ENCODE results near the gene DBNL.
A peak's percentile ranks its signal among the peaks of the same experiment; 100 is the strongest.

The DBNL gene

GRCh38 chr7:44057849-44058758, 13.6 kb downstream of the DBNL start:
- peak; percentile 21 for TF ChIP-seq CTCF (IDR thresholded peaks at IDR 0.05; ENCODE audit: insufficient read depth, low read length, poor library complexity, severe bottlenecking)
- no peaks in the 10 kb centered on the region for H3K27me3 ChIP-seq (replicated peaks; ENCODE audit: control insufficient read depth, insufficient read depth, low read length)
- peaks cover 50% of the 10 kb centered on the region for H3K36me3 ChIP-seq (ENCODE audit: control insufficient read depth, insufficient read depth, low read length)
- DNase-seq (ENCODE audit: extremely low read depth, insufficient read length) = no peak
- H3K4me3 ChIP-seq (replicated peaks; ENCODE audit: low read depth, low read length) = no peak overlapping the region

GRCh38 chr7:44058759-44059218, 14.3 kb downstream of the DBNL start:
- Histone ChIP-seq H3K27me3 (replicated peaks; ENCODE audit: control insufficient read depth, insufficient read depth, low read length) (no peaks in the 10 kb centered on the region), H3K4me3 (replicated peaks; ENCODE audit: low read depth, low read length) (no peak overlapping the region), H3K36me3 (ENCODE audit: control insufficient read depth, insufficient read depth, low read length) (peaks cover 50% of the 10 kb centered on the region)
- TF ChIP-seq CTCF (IDR thresholded peaks at IDR 0.05; ENCODE audit: insufficient read depth, low read length, poor library complexity, severe bottlenecking) = no peak
- no peak for DNase-seq (ENCODE audit: extremely low read depth, insufficient read length)

GRCh38 chr7:44059219-44060090, 15.0 kb downstream of the DBNL start:
- no peak for DNase-seq (ENCODE audit: extremely low read depth, insufficient read length)
- no peak for TF ChIP-seq CTCF (IDR thresholded peaks at IDR 0.05; ENCODE audit: insufficient read depth, low read length, poor library complexity, severe bottlenecking)
- Histone ChIP-seq H3K4me3 (replicated peaks; ENCODE audit: low read depth, low read length) (no peak overlapping the region), H3K27me3 (replicated peaks; ENCODE audit: control insufficient read depth, insufficient read depth, low read length) (no peaks in the 10 kb centered on the region), H3K36me3 (ENCODE audit: control insufficient read depth, insufficient read depth, low read length) (peaks cover 50% of the 10 kb centered on the region)

- no peak for TF ChIP-seq CTCF (IDR thresholded peaks at IDR 0.05; ENCODE audit: insufficient read depth, low read length, poor library complexity, severe bottlenecking)
- Histone ChIP-seq H3K4me3 (replicated peaks; ENCODE audit: low read depth, low read length) (no peak overlapping the region), H3K36me3 (ENCODE audit: control insufficient read depth, insufficient read depth, low read length) (peaks cover 50% of the 10 kb centered on the region), H3K27me3 (replicated peaks; ENCODE audit: control insufficient read depth, insufficient read depth, low read length) (no peaks in the 10 kb centered on the region)
- DNase-seq (ENCODE audit: extremely low read depth, insufficient read length) = no peak
These were observed 15.8 kb downstream of the DBNL start for GRCh38 chr7:44060091-44060947.

- Histone ChIP-seq H3K27me3 (replicated peaks; ENCODE audit: control insufficient read depth, insufficient read depth, low read length) (no peaks in the 10 kb centered on the region), H3K4me3 (replicated peaks; ENCODE audit: low read depth, low read length) (no peak overlapping the region), H3K36me3 (ENCODE audit: control insufficient read depth, insufficient read depth, low read length) (peaks cover 48% of the 10 kb centered on the region)
- no peak for DNase-seq (ENCODE audit: extremely low read depth, insufficient read length)
- TF ChIP-seq CTCF (IDR thresholded peaks at IDR 0.05; ENCODE audit: insufficient read depth, low read length, poor library complexity, severe bottlenecking) = no peak
These were observed 16.6 kb downstream of the DBNL start for GRCh38 chr7:44060948-44061644.

Data from GM06990 (cell line).